Measurements from ENCODE around the gene MTF2. TPM values are rescaled to one million over a fixed set of nuclear protein-coding genes. Genes with fewer than 3 reads are reported as not detected.
"Not testable (repeated sequence)": the region's sequence is repeated elsewhere in the genome, so short reads cannot be mapped to it uniquely, and the experiment has no call there.

The MTF2 gene
- 16.1 and 18.4 TPM in 2 replicates for total RNA-seq (2014; rRNA removed; shearing (Covaris generic))
- polyA plus RNA-seq (2015; cell fraction: cytosol; rRNA removed) = 16.4 and 19.2 TPM in 2 replicates
- polyA plus RNA-seq (2015; cell fraction: nucleus; rRNA removed) = 29.8 and 32.1 TPM in 2 replicates

- peak; percentile 93 for DNase-seq (ENCODE audit: low read depth)
Measured at GRCh38 chr1:93078986-93079654, at the start of gene MTF2. Gene MTF2 (plus strand): TSS chr1:93079283. CDS start chr1:93079527, 244 bp downstream.

GRCh38 chr1:93029317-93029716 lies 49.8 kb upstream of the MTF2 start:
- no peak for DNase-seq (ENCODE audit: low read depth)

- DNase-seq (ENCODE audit: low read depth) = not testable (repeated sequence)
Measured at GRCh38 chr1:93030191-93030590, 48.9 kb upstream of the MTF2 start.

- no peak for DNase-seq (ENCODE audit: low read depth)
Measured at GRCh38 chr1:93031711-93032110, 47.4 kb upstream of the MTF2 start.

- DNase-seq (ENCODE audit: low read depth) = no peak
Measured at GRCh38 chr1:93033029-93033428, 46.1 kb upstream of the MTF2 start.

GRCh38 chr1:93033785-93034184 lies 45.3 kb upstream of the MTF2 start:
- no peak for DNase-seq (ENCODE audit: low read depth)

GRCh38 chr1:93034397-93034796 lies 44.7 kb upstream of the MTF2 start:
- DNase-seq (ENCODE audit: low read depth) = no peak

- DNase-seq (ENCODE audit: low read depth) = no peak
Measured at GRCh38 chr1:93036672-93037071, 42.4 kb upstream of the MTF2 start.

- DNase-seq (ENCODE audit: low read depth) = peak; percentile 61
Measured at GRCh38 chr1:93042187-93043056, 36.7 kb upstream of the MTF2 start.

- DNase-seq (ENCODE audit: low read depth) = no peak
Measured at GRCh38 chr1:93043057-93043557, 36.0 kb upstream of the MTF2 start.

- DNase-seq (ENCODE audit: low read depth) = no peak
Measured at GRCh38 chr1:93047618-93048017, 31.5 kb upstream of the MTF2 start.

GRCh38 chr1:93051961-93052360 lies 27.1 kb upstream of the MTF2 start:
- no peak for DNase-seq (ENCODE audit: low read depth)

- DNase-seq (ENCODE audit: low read depth) = no peak
Measured at GRCh38 chr1:93056214-93056613, 22.9 kb upstream of the MTF2 start.

GRCh38 chr1:93056649-93057048 lies 22.4 kb upstream of the MTF2 start:
- DNase-seq (ENCODE audit: low read depth) = no peak

GRCh38 chr1:93061895-93062792 lies 16.9 kb upstream of the MTF2 start:
- DNase-seq (ENCODE audit: low read depth) = peak; percentile 51

- no peak for DNase-seq (ENCODE audit: low read depth)
Measured at GRCh38 chr1:93076268-93076667, 2.8 kb upstream of the MTF2 start.

- no peak for DNase-seq (ENCODE audit: low read depth)
Measured at GRCh38 chr1:93078203-93078602, 880 bp upstream of the MTF2 start.

GRCh38 chr1:93078638-93078985 lies 471 bp upstream of the MTF2 start:
- peak; percentile 3 for DNase-seq (ENCODE audit: low read depth)

GRCh38 chr1:93079685-93080141 lies 630 bp downstream of the MTF2 start:
- peak; percentile 24 for DNase-seq (ENCODE audit: low read depth)

GRCh38 chr1:93080179-93080823 lies 1.2 kb downstream of the MTF2 start:
- DNase-seq (ENCODE audit: low read depth) = peak; percentile 61

GRCh38 chr1:93081716-93082115 lies 2.6 kb downstream of the MTF2 start:
- peak; percentile 74 for DNase-seq (ENCODE audit: low read depth)
